ENCODE results near the gene TRPV4.

The TRPV4 gene

GRCh38 chr12:109739747-109740693 lies 93.2 kb downstream of the TRPV4 start:
- DNase-seq (ENCODE audit: low spot score): no peak

- no peak for DNase-seq (ENCODE audit: low spot score)
Measured at GRCh38 chr12:109738878-109739665, 94.1 kb downstream of the TRPV4 start.

- no peak for DNase-seq (ENCODE audit: low spot score)
Measured at GRCh38 chr12:109738209-109738608, 95.0 kb downstream of the TRPV4 start.

GRCh38 chr12:109737631-109738030 lies 95.6 kb downstream of the TRPV4 start:
- DNase-seq (ENCODE audit: low spot score): no peak

- no peak for DNase-seq (ENCODE audit: low spot score)
Measured at GRCh38 chr12:109737126-109737525, 96.1 kb downstream of the TRPV4 start.

GRCh38 chr12:109736552-109737108 lies 96.6 kb downstream of the TRPV4 start:
- DNase-seq (ENCODE audit: low spot score): no peak

- DNase-seq (ENCODE audit: low spot score): no peak
Measured at GRCh38 chr12:109735825-109736551, 97.2 kb downstream of the TRPV4 start.

- no peak for DNase-seq (ENCODE audit: low spot score)
Measured at GRCh38 chr12:109735051-109735521, 98.1 kb downstream of the TRPV4 start.

- no peak for DNase-seq (ENCODE audit: low spot score)
Measured at GRCh38 chr12:109734219-109735000, 98.8 kb downstream of the TRPV4 start.
